Measurements from ENCODE around the gene SLC35F4. TPM values are rescaled to one million over a fixed set of nuclear protein-coding genes. Genes with fewer than 3 reads are reported as not detected.

SLC35F4 gene
- total and polyA plus RNA-seq, 2 of the 4 experiments (the other 2 are of a cell fraction) = not detected

DNA sequence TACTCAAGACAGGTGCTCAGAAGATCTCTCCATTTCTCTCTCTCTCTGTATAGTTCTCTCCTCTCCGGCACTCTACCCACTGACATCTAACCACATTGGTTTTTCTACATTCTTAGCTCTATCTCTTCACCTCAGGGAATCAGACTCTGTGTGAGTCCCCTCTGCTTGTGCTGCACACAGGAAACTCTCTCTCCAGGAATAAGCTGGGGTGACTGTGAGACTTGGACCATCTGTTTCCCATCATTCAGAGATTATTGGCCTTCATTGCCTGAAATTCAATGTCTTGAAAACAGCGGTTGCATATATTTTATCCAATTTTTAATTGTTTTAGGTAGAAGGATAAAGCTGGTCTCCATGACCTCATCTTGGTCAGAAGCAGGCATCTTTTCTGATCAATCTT is 105.0 kb downstream of the SLC35F4 start:
- DNase-seq = no peak
- WGBS, 2 experiments (ENCODE audit: extremely low coverage in 2 of 2, insufficient read length in 1 of 2) = 40% methylated on average over 1 of the region's 2 CpGs; no CpG with 5 or more reads in 1 of the 2 experiments
- no peaks in the 10 kb centered on the region for H3K27me3 ChIP-seq (ENCODE audit: control insufficient read depth, insufficient read depth, low read length)
- H4K20me1 ChIP-seq (ENCODE audit: insufficient read depth, low read length) = no peaks in the 10 kb centered on the region
- dilution Hi-C loops (cut with HindIII; ENCODE audit: low sequenced_read_pairs, unreplicated experiment) = no loop called here
- 0 out of 2 replicates have a peak, but pooled peaks cover 2% of the 10 kb centered on the region for H3K9me3 ChIP-seq (ENCODE audit: control insufficient read depth, insufficient read depth, low read length)
- H3K79me1 ChIP-seq (ENCODE audit: low read depth in 1 of 2, low read length in 2 of 2) = no peaks in the 10 kb centered on the region
- H4K8ac ChIP-seq (ENCODE audit: low read depth in 2 of 2, low read length in 2 of 2) = no peak overlapping the region
- H3K4ac ChIP-seq (ENCODE audit: low read depth, low read length) = no peak overlapping the region
- no peak overlapping the region for H2BK15ac ChIP-seq (ENCODE audit: low read depth, low read length)
- H3K23ac ChIP-seq (ENCODE audit: low read depth, low read length) = no peak overlapping the region
- no peak overlapping the region for H3K27ac ChIP-seq (ENCODE audit: insufficient read depth, low read length)
- H3K9me1 ChIP-seq (ENCODE audit: insufficient read depth, low read length) = no peaks in the 10 kb centered on the region
- no peak overlapping the region for H3K9ac ChIP-seq (ENCODE audit: low read depth, low read length)
- in situ Hi-C loops (cut with MboI; ENCODE audit: low sequenced_read_pairs) = no loop called here
- no peak overlapping the region for H2AK5ac ChIP-seq (ENCODE audit: low read depth, low read length)
- intact Hi-C loops (cut with micrococcal nuclease) = no loop called here
- ChIA-PET CTCF (no interaction called here), POLR2A (ENCODE audit: unreplicated experiment) (no interaction called here)
- H2BK20ac ChIP-seq (ENCODE audit: low read depth, low read length) = no peak overlapping the region
- no peak overlapping the region for H2AFZ ChIP-seq (replicated peaks; ENCODE audit: low read length, poor library complexity)
- H4K91ac ChIP-seq (ENCODE audit: insufficient read depth, low read depth, low read length) = no peak overlapping the region
- no peak overlapping the region for H3K14ac ChIP-seq (replicated peaks; ENCODE audit: low read depth, low read length)
- no peak overlapping the region for H4K5ac ChIP-seq (ENCODE audit: low read depth, low read length)
- no peak overlapping the region for H3K4me3 ChIP-seq (ENCODE audit: insufficient read depth, low read depth, low read length)
- no TSS peak for BruUV-seq (replicated peaks)
- H3K56ac ChIP-seq (ENCODE audit: extremely low read depth, insufficient read depth, low read length) = no peak overlapping the region
- H2BK5ac ChIP-seq (ENCODE audit: low read depth, low read length, poor library complexity, severe bottlenecking) = no peak overlapping the region
- no peaks in the 10 kb centered on the region for H3K36me3 ChIP-seq (ENCODE audit: control insufficient read depth, insufficient read depth, low read length)
- no peaks in the 10 kb centered on the region for H3K4me1 ChIP-seq (ENCODE audit: control insufficient read depth, insufficient read depth, low read length)
- H3K18ac ChIP-seq (ENCODE audit: low read depth, low read length) = no peak overlapping the region
- no peak overlapping the region for H3K4me2 ChIP-seq (ENCODE audit: low read depth, low read length)
- no peak for ATAC-seq (ENCODE audit: low read depth)
- H2AK9ac ChIP-seq (replicated peaks; ENCODE audit: low read depth, low read length, poor library complexity) = no peak overlapping the region
- no peak overlapping the region for H2BK120ac ChIP-seq (ENCODE audit: low read depth, low read length)
- no peak for TF ChIP-seq POLR2A (IDR thresholded peaks at IDR 0.05; ENCODE audit: low read depth, low read length)
- TF ChIP-seq CEBPB (IDR thresholded peaks at IDR 0.05; ENCODE audit: low read depth, low read length) = no peak
- TF ChIP-seq, protein P1, sequence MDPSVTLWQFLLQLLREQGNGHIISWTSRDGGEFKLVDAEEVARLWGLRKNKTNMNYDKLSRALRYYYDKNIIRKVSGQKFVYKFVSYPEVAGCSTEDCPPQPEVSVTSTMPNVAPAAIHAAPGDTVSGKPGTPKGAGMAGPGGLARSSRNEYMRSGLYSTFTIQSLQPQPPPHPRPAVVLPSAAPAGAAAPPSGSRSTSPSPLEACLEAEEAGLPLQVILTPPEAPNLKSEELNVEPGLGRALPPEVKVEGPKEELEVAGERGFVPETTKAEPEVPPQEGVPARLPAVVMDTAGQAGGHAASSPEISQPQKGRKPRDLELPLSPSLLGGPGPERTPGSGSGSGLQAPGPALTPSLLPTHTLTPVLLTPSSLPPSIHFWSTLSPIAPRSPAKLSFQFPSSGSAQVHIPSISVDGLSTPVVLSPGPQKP (IDR thresholded peaks at IDR 0.05; ENCODE audit: borderline replicate concordance, low read depth, low read length) = no peak
- no peak for TF ChIP-seq RFX5 (IDR thresholded peaks at IDR 0.05; ENCODE audit: low read depth, low read length)
- TF ChIP-seq MAZ (IDR thresholded peaks at IDR 0.05; ENCODE audit: borderline replicate concordance, low read depth, low read length) = no peak
- TF ChIP-seq RCOR1 (IDR thresholded peaks at IDR 0.05; ENCODE audit: insufficient replicate concordance, low read length) = no peak
- TF ChIP-seq SMC3 (IDR thresholded peaks at IDR 0.05; ENCODE audit: low read depth, low read length) = no peak
- TF ChIP-seq CHD1 (IDR thresholded peaks at IDR 0.05; ENCODE audit: low read depth, low read length) = no peak
- TF ChIP-seq, protein P2, sequence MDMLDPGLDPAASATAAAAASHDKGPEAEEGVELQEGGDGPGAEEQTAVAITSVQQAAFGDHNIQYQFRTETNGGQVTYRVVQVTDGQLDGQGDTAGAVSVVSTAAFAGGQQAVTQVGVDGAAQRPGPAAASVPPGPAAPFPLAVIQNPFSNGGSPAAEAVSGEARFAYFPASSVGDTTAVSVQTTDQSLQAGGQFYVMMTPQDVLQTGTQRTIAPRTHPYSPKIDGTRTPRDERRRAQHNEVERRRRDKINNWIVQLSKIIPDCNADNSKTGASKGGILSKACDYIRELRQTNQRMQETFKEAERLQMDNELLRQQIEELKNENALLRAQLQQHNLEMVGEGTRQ (IDR thresholded peaks at IDR 0.05; ENCODE audit: low read depth, low read length) = no peak
- TF ChIP-seq MAFK (IDR thresholded peaks at IDR 0.05; ENCODE audit: low read depth, low read length) = no peak
- TF ChIP-seq RAD21 (IDR thresholded peaks at IDR 0.05; ENCODE audit: low read length) = no peak
- no peak for TF ChIP-seq MXI1 (IDR thresholded peaks at IDR 0.05; ENCODE audit: borderline replicate concordance, low read depth, low read length)
- TF ChIP-seq NFE2L2 (IDR thresholded peaks at IDR 0.05; ENCODE audit: low read depth, low read length) = no peak
